Karpas-422 (cell line): ENCODE results near the gene IFT80. TPM values are rescaled to one million over a fixed set of nuclear protein-coding genes. Genes with fewer than 3 reads are reported as not detected.

ENCODE experiments used
- DNase-seq: peaks from one replicate; pipeline ENCODE4 v3.0.0-alpha.2; 2015
- H2AFZ ChIP-seq: fragments of 200-600 bp; sonication (generic); 2 replicates; pipeline ENCODE4 v1.6.1; 2014; ENCODE audit warnings: antibody characterized with exemption, low read length, mixed read lengths
- H3K27ac ChIP-seq: fragments of 200-600 bp; sonication (generic); 2 replicates; pipeline ENCODE4 v1.5.1; 2014; ENCODE audit warnings: mild to moderate bottlenecking, low read length, moderate library complexity
- H3K27me3 ChIP-seq: fragments of 200-600 bp; sonication (generic); 2 replicates; pipeline ENCODE4 v1.6.1; 2014; ENCODE audit warnings: low read length, mixed read lengths
- H3K36me3 ChIP-seq: fragments of 200-600 bp; sonication (generic); 2 replicates; pipeline ENCODE4 v1.6.1; 2014; ENCODE audit warnings: low read length, mixed read lengths; ENCODE audit not compliant: insufficient read depth
- H3K4me1 ChIP-seq: fragments of 200-600 bp; sonication (generic); 2 replicates; pipeline ENCODE4 v1.6.1; 2014; ENCODE audit warnings: mild to moderate bottlenecking, low read length, mixed read lengths
- H3K4me2 ChIP-seq: fragments of 200-600 bp; sonication (generic); 2 replicates; pipeline ENCODE4 v1.6.1; 2014; ENCODE audit warnings: low read length, low read depth, mild to moderate bottlenecking; ENCODE audit not compliant: poor library complexity, severe bottlenecking
- H3K4me3 ChIP-seq: fragments of 200-600 bp; sonication (generic); 2 replicates; pipeline ENCODE4 v1.5.1; 2014; ENCODE audit warnings: mild to moderate bottlenecking, antibody characterized with exemption, low read length, mixed read lengths
- H3K79me2 ChIP-seq: fragments of 200-600 bp; sonication (generic); 2 replicates; pipeline ENCODE4 v1.6.1; 2014; ENCODE audit warnings: mild to moderate bottlenecking, low read length, mixed read lengths
- H3K9ac ChIP-seq: fragments of 200-600 bp; sonication (generic); 2 replicates; pipeline ENCODE4 v1.6.0; 2014; ENCODE audit warnings: low read length
- H3K9me2 ChIP-seq: fragments of 200-600 bp; sonication (generic), shearing (Covaris generic); replicated peaks from 2 replicates; pipeline ENCODE4 v1.6.0; 2014; ENCODE audit warnings: mild to moderate bottlenecking, low read length, moderate library complexity; ENCODE audit not compliant: insufficient read depth
- H3K9me3 ChIP-seq: fragments of 300-700, 200-600 bp; sonication (generic); 2 replicates; pipeline ENCODE4 v1.6.1; 2014; ENCODE audit warnings: low read length, mixed read lengths
- H4K20me1 ChIP-seq: fragments of 200-600 bp; sonication (generic); 2 replicates; pipeline ENCODE4 v1.6.1; 2014; ENCODE audit warnings: mild to moderate bottlenecking, antibody characterized with exemption, low read length, low read depth; ENCODE audit not compliant: insufficient read depth
- total RNA-seq: library from RNA; depleted of rRNA; stranded (reverse); fragments of >200 nt; shearing (Covaris generic); gene quantifications from 2 replicates; pipeline ENCODE4 v1.2.3, GENCODE V29; 2014; ENCODE audit warnings: low replicate concordance

IFT80 gene
- total RNA-seq, 1 experiment from 2014 or later, result 40.7 TPM

DNA sequence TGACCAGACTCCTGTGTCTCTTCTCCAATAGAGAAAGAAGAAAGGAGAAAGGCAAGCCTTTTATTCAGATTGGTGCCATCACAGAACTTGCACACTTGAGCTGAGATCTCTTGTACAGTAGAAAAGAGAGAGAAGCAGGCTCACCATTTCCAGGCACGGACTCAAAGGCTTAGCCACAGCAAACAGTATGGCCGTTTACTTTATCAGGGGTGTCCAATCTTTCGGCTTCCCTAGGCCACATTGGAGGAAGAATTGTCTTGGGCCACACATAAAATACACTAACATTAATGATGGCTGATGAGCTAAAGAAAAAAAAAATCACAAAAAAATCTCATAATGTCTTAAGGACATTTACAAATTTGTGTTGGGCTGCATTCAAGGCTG, 5.0 kb downstream of the IFT80 start:
- no peaks in the 10 kb centered on the region for H3K27me3 ChIP-seq
- 0 out of 2 replicates have a peak, but pooled peaks cover 6% of the 10 kb centered on the region for H3K36me3 ChIP-seq
- H3K79me2 ChIP-seq, result peaks cover 89% of the 10 kb centered on the region
- no peaks in the 10 kb centered on the region for H3K9me3 ChIP-seq
- no peak for DNase-seq
- H3K4me2 ChIP-seq, result no peak overlapping the region
- H3K4me3 ChIP-seq, result no peak overlapping the region
- H3K4me1 ChIP-seq, result peaks cover 39% of the 10 kb centered on the region
- H3K9me2 ChIP-seq, result no peaks in the 10 kb centered on the region
- H2AFZ ChIP-seq, result no peak overlapping the region
- no peak overlapping the region for H3K9ac ChIP-seq
- no peak overlapping the region for H3K27ac ChIP-seq
- H4K20me1 ChIP-seq, result no peaks in the 10 kb centered on the region

DNA sequence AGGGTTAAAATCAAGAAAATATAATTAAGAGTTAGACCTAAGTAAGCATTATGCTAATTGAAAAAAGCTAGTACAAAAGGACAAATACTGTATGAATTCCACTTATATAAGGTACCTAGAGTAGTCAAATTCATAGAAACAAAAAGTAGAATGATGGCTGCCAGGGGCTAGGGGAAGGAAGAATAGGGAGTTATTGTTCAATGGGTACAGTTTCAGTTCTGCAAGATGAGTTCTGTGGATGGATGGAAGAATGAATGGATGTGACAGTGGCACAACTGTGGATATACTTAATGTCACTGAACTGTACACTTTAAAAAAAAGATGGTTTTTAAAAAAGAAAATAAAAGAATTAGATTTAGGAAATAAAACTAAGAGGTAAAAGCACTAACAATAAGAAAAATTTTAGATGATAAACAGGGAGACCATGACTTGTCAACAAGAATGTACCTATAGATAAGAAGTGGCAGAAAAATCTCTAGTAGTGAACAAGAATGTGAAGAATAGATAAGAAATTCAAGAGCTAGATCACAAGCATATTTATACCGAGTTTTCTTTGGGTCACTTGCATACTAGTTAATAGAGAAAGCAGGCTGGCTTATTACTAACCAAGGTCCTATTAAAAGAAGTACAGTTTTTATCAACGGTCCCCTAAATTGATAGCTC, 5.5 kb downstream of the IFT80 start:
- Histone ChIP-seq H3K36me3 (0 out of 2 replicates have a peak, but pooled peaks cover 6% of the 10 kb centered on the region), H3K4me1 (peaks cover 39% of the 10 kb centered on the region), H3K9ac (no peak overlapping the region), H4K20me1 (no peaks in the 10 kb centered on the region), H3K27ac (no peak overlapping the region), H3K9me2 (no peaks in the 10 kb centered on the region), H3K9me3 (no peaks in the 10 kb centered on the region), H3K4me3 (no peak overlapping the region), H3K4me2 (no peak overlapping the region), H2AFZ (no peak overlapping the region), H3K79me2 (peaks cover 84% of the 10 kb centered on the region), H3K27me3 (no peaks in the 10 kb centered on the region)
- DNase-seq, result no peak

DNA sequence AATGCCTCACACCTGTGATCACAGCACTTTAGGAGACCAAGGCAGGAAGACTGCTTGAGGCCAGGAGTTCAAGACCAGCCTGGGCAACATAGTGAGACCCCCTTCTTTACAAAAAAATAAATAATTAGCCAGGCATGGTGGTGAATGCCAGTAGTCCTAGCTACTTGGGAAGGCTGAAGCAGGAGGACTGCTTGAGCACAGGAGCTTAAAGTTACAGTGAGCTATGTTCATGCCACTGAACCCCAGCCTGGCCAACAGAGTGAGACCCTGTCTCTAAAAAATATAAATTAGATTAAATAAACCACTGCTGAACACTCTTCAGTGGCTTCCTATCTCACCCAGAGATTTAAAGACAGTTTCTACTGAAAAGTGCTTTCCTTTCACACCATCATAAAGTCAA, 6.2 kb downstream of the IFT80 start:
- H2AFZ ChIP-seq, result no peak overlapping the region
- H3K27me3 ChIP-seq, result no peaks in the 10 kb centered on the region

DNA sequence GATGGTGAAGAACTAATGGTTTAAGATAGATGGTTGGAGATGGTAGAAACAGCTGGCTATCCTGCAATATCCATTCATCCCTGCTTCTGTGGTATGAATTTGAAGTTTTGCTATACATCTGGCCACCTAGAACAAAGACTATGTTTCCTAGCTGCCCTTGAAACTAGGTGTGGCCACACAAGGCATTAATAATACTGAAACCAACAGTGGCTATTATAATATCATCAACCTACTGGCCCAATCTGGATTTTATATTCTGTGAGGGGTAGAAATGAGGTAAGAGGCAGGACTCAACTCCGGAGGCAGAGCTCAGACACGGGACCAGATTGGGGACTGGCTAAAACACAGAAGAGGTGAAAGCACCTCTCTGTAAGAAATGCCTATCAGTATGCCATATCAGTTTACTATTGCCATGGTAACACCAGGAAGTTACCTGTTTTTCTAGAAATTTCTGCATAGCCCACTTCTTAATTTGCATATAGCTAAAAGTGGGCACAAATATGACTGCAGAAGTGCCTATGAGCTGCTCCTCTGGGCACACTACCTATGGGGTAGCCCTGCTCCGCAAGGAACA, 8.4 kb downstream of the IFT80 start:
- peaks cover 24% of the 10 kb centered on the region for H3K4me1 ChIP-seq
- H3K79me2 ChIP-seq, result peaks cover 83% of the 10 kb centered on the region
- H2AFZ ChIP-seq, result no peak overlapping the region
- 0 out of 2 replicates have a peak, but pooled peaks cover 6% of the 10 kb centered on the region for H3K36me3 ChIP-seq
- H3K4me2 ChIP-seq, result no peak overlapping the region
- no peaks in the 10 kb centered on the region for H3K9me3 ChIP-seq
- H3K4me3 ChIP-seq, result no peak overlapping the region
- no peak overlapping the region for H3K27ac ChIP-seq
- no peak overlapping the region for H3K9ac ChIP-seq
- DNase-seq, result no peak
- no peaks in the 10 kb centered on the region for H3K9me2 ChIP-seq
- no peaks in the 10 kb centered on the region for H4K20me1 ChIP-seq
- H3K27me3 ChIP-seq, result no peaks in the 10 kb centered on the region

More for the DNA sequence above, 6.2 kb downstream of the IFT80 start:
- H3K27ac ChIP-seq, result no peak overlapping the region
- peaks cover 82% of the 10 kb centered on the region for H3K79me2 ChIP-seq
- no peak overlapping the region for H3K4me3 ChIP-seq
- 0 out of 2 replicates have a peak, but pooled peaks cover 6% of the 10 kb centered on the region for H3K36me3 ChIP-seq
- DNase-seq, result no peak
- H4K20me1 ChIP-seq, result no peaks in the 10 kb centered on the region
- H3K4me1 ChIP-seq, result peaks cover 34% of the 10 kb centered on the region
- no peaks in the 10 kb centered on the region for H3K9me2 ChIP-seq
- H3K9ac ChIP-seq, result no peak overlapping the region
- no peak overlapping the region for H3K4me2 ChIP-seq
- no peaks in the 10 kb centered on the region for H3K9me3 ChIP-seq

DNA sequence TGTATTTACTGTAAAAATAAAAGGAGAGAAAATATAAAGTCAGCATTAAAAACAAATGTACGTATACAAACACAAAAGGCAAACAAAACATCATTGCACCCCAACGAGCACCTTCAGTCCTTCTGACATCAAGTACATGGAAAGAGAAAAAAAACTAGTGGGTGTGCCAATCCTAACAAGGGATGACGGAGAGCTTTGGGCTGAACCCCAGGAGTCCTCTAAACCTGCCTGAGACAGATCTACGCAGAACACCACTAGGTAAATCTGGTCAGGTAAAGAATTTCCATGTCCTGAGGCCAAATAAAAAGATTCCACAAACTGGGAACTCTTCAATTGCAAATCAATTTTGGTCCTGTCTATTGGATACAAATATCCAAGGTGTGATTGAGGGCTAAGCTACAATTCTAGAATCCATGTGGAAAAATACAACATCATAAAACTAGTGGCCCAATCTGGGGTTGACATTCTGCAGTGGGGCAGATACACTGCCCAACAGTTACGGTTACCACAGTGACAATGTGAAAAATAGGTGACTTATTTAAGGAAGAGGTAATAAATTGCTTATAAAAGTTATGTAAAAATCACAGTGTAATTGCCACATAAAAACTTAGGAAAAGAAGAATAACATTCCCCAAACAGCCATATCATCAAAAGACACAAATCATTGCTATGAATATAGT, 14.2 kb downstream of the IFT80 start:
- Histone ChIP-seq H3K27me3 (no peaks in the 10 kb centered on the region), H4K20me1 (no peaks in the 10 kb centered on the region), H3K79me2 (peaks cover 78% of the 10 kb centered on the region), H2AFZ (no peak overlapping the region), H3K9ac (no peak overlapping the region), H3K36me3 (no peaks in the 10 kb centered on the region), H3K4me3 (no peak overlapping the region), H3K9me3 (no peaks in the 10 kb centered on the region), H3K4me1 (peaks cover 12% of the 10 kb centered on the region), H3K9me2 (no peaks in the 10 kb centered on the region), H3K27ac (no peak overlapping the region), H3K4me2 (no peak overlapping the region)
- no peak for DNase-seq

DNA sequence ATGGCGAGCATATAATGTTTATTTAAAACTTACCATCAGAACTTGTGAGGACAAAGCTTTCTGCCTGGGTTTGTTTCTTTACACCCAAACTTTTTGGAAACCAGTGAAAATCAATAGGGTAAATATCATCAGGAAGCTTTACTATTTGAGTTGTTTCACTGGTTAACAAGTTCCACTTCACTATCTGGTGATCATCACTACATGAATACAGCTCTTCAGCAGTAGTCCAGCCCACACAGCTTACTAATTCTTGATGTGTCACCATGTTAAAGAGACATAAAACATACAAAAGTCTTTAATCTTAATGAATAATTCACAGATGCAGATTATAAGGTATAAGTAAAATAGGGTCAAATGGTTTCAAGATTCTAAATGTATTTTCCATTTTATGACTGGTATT, 17.6 kb downstream of the IFT80 start:
- Histone ChIP-seq H3K27me3 (no peaks in the 10 kb centered on the region), H3K9ac (no peak overlapping the region), H3K9me2 (no peaks in the 10 kb centered on the region), H3K4me1 (peaks cover 7% of the 10 kb centered on the region), H3K36me3 (peaks cover 2% of the 10 kb centered on the region; the same call in 1 of the 2 replicates), H3K4me3 (no peak overlapping the region), H2AFZ (no peak overlapping the region), H3K4me2 (no peak overlapping the region), H4K20me1 (no peaks in the 10 kb centered on the region), H3K9me3 (no peaks in the 10 kb centered on the region), H3K79me2 (peaks cover 72% of the 10 kb centered on the region), H3K27ac (no peak overlapping the region)
- DNase-seq, result no peak

DNA sequence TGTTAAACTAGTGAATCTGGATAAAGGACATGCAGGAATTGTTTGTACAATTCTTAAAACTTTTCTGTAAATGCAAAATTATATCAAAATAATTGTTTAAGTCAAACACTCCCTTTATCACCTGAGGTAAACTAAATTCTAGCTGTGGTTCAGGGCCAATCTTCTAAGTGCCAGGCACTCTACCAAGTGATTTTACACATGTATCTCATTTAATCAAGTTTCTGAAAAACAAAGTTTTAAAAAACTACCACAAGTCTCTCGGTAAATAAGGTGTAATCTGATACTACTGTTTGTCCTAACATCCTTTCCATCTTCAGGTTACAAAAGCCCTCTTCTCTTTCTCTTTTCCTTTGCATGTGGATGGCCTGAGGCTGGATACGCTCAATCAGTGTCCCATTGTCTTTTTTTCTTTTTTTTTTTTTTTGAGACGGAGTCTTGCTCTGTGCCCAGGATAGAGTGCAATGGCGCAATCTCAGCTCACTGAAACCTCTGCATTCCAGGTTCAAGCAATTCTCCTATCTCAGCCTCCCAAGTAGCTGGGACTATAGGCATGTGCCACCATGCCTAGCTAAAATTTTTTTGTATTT, 19.3 kb downstream of the IFT80 start:
- Histone ChIP-seq H2AFZ (no peak overlapping the region), H4K20me1 (no peaks in the 10 kb centered on the region)
- no peak for DNase-seq

More for the DNA sequence above, 19.3 kb downstream of the IFT80 start:
- H3K4me2 ChIP-seq, result no peak overlapping the region
- no peaks in the 10 kb centered on the region for H3K4me1 ChIP-seq
- no peak overlapping the region for H3K27ac ChIP-seq
- no peak overlapping the region for H3K4me3 ChIP-seq
- H3K79me2 ChIP-seq, result peaks cover 55% of the 10 kb centered on the region
- H3K9me2 ChIP-seq, result no peaks in the 10 kb centered on the region
- no peak overlapping the region for H3K9ac ChIP-seq
- H3K9me3 ChIP-seq, result no peaks in the 10 kb centered on the region
- peaks cover 15% of the 10 kb centered on the region; the same call in 1 of the 2 replicates for H3K36me3 ChIP-seq
- no peaks in the 10 kb centered on the region for H3K27me3 ChIP-seq
